ENCODE results near the gene ECE2. TPM values are rescaled to one million over a fixed set of nuclear protein-coding genes. Genes with fewer than 3 reads are reported as not detected.

ECE2 gene
- total RNA-seq, 1 experiment from 2014 or later = not detected

- POLR2A ChIA-PET (ENCODE audit: low non-redundant PET) = no interaction called here
- TF ChIP-seq EZH2 (IDR thresholded peaks at IDR 0.05; ENCODE audit: borderline replicate concordance, low read depth, low read length, poor library complexity, severe bottlenecking) = no peak
- no peak for TF ChIP-seq CTCF (conservative IDR thresholded peaks at IDR 0.05; ENCODE audit: low read depth, low read length)
These were observed 42.5 kb upstream of the ECE2 start for GRCh38 chr3:184233127-184233843.

GRCh38 chr3:184234224-184234623 lies 41.6 kb upstream of the ECE2 start:
- TF ChIP-seq CTCF (conservative IDR thresholded peaks at IDR 0.05; ENCODE audit: low read depth, low read length) (no peak), EZH2 (IDR thresholded peaks at IDR 0.05; ENCODE audit: borderline replicate concordance, low read depth, low read length, poor library complexity, severe bottlenecking) (no peak)
- ChIA-PET POLR2A (ENCODE audit: low non-redundant PET) (interaction anchor here (0.6 kb wide), 1 partner anchor 37 kb away, joined by 5 read pairs; no protein-coding TSS in a partner anchor), CTCF (no interaction called here)
- Histone ChIP-seq H3K4me1 (ENCODE audit: insufficient read depth, low read length, poor library complexity, severe bottlenecking) (peaks cover 5% of the 10 kb centered on the region), H3K4me3 (ENCODE audit: low read depth, low read length, poor library complexity, severe bottlenecking) (no peak overlapping the region), H3K9me3 (ENCODE audit: low read depth, low read length, poor library complexity, severe bottlenecking) (no peaks in the 10 kb centered on the region), H3K27ac (ENCODE audit: low read depth, low read length, poor library complexity, severe bottlenecking) (no peak overlapping the region), H3K36me3 (ENCODE audit: insufficient read depth, low read length, poor library complexity, severe bottlenecking) (no peaks in the 10 kb centered on the region), H3K27me3 (replicated peaks; ENCODE audit: insufficient read depth, low read depth, low read length, poor library complexity) (peaks cover 36% of the 10 kb centered on the region)
- intact Hi-C loops (cut with micrococcal nuclease; ENCODE audit: unreplicated experiment) = no loop called here
- BruUV-seq (replicated peaks) = no TSS peak
- DNase-seq (ENCODE audit: low spot score) = no peak

More at GRCh38 chr3:184233127-184233843, 42.5 kb upstream of the ECE2 start:
- BruUV-seq (replicated peaks) = no TSS peak
- Histone ChIP-seq H3K27me3 (replicated peaks; ENCODE audit: insufficient read depth, low read depth, low read length, poor library complexity) (peaks cover 44% of the 10 kb centered on the region), H3K9me3 (ENCODE audit: low read depth, low read length, poor library complexity, severe bottlenecking) (no peaks in the 10 kb centered on the region), H3K4me3 (ENCODE audit: low read depth, low read length, poor library complexity, severe bottlenecking) (no peak overlapping the region), H3K36me3 (ENCODE audit: insufficient read depth, low read length, poor library complexity, severe bottlenecking) (no peaks in the 10 kb centered on the region), H3K4me1 (ENCODE audit: insufficient read depth, low read length, poor library complexity, severe bottlenecking) (peaks cover 5% of the 10 kb centered on the region), H3K27ac (ENCODE audit: low read depth, low read length, poor library complexity, severe bottlenecking) (no peak overlapping the region)
- CTCF ChIA-PET = no interaction called here
- intact Hi-C loops (cut with micrococcal nuclease; ENCODE audit: unreplicated experiment) = no loop called here
- DNase-seq (ENCODE audit: low spot score) = no peak

GRCh38 chr3:184234671-184235380 lies 41.0 kb upstream of the ECE2 start:
- ChIA-PET POLR2A (ENCODE audit: low non-redundant PET) (interaction anchor here (0.6 kb wide), 1 partner anchor 37 kb away, joined by 5 read pairs; no protein-coding TSS in a partner anchor), CTCF (no interaction called here)
- H3K9me3 ChIP-seq (ENCODE audit: low read depth, low read length, poor library complexity, severe bottlenecking) = no peaks in the 10 kb centered on the region
- H3K27ac ChIP-seq (ENCODE audit: low read depth, low read length, poor library complexity, severe bottlenecking) = no peak overlapping the region
- H3K4me3 ChIP-seq (ENCODE audit: low read depth, low read length, poor library complexity, severe bottlenecking) = no peak overlapping the region
- H3K36me3 ChIP-seq (ENCODE audit: insufficient read depth, low read length, poor library complexity, severe bottlenecking) = no peaks in the 10 kb centered on the region
- H3K4me1 ChIP-seq (ENCODE audit: insufficient read depth, low read length, poor library complexity, severe bottlenecking) = peaks cover 2% of the 10 kb centered on the region
- DNase-seq (ENCODE audit: low spot score) = no peak
- no TSS peak for BruUV-seq (replicated peaks)
- H3K27me3 ChIP-seq (replicated peaks; ENCODE audit: insufficient read depth, low read depth, low read length, poor library complexity) = peaks cover 31% of the 10 kb centered on the region
- intact Hi-C loops (cut with micrococcal nuclease; ENCODE audit: unreplicated experiment) = no loop called here
- TF ChIP-seq CTCF (conservative IDR thresholded peaks at IDR 0.05; ENCODE audit: low read depth, low read length) (no peak), EZH2 (IDR thresholded peaks at IDR 0.05; ENCODE audit: borderline replicate concordance, low read depth, low read length, poor library complexity, severe bottlenecking) (no peak)

All from A673 (cell line).